ENCODE data around the gene CPNE4. TPM values are rescaled to one million over a fixed set of nuclear protein-coding genes. Genes with fewer than 3 reads are reported as not detected.
"Not testable (repeated sequence)": the region's sequence is repeated elsewhere in the genome, so short reads cannot be mapped to it uniquely, and the experiment has no call there.

Gene CPNE4
- total and polyA plus RNA-seq, 5 donors from 2014 or later = not detected

- no peaks in the 10 kb centered on the region for H3K27me3 ChIP-seq (ENCODE audit: control insufficient read depth, insufficient read depth, low read length)
These were observed 53.5 kb downstream of the CPNE4 start for GRCh38 chr3:131981323-131981722.

GRCh38 chr3:131976448-131976847 is 58.4 kb downstream of the CPNE4 start:
- Histone ChIP-seq H3K4me3 (ENCODE audit: low read depth, low read length) (no peak overlapping the region), H3K27me3 (ENCODE audit: control insufficient read depth, insufficient read depth, low read length) (no peaks in the 10 kb centered on the region), H3K27ac (ENCODE audit: insufficient read depth, low read length, poor library complexity, severe bottlenecking) (no peak overlapping the region), H3K4me1 (ENCODE audit: control insufficient read depth, insufficient read depth, low read length, poor library complexity, severe bottlenecking) (no peaks in the 10 kb centered on the region), H3K36me3 (ENCODE audit: control insufficient read depth, insufficient read depth, low read length) (no peaks in the 10 kb centered on the region), H3K9me3 (ENCODE audit: control insufficient read depth in 2 of 2, low read length in 2 of 2) (no peaks in the 10 kb centered on the region)
- no peaks in the 10 kb centered on the region for H3K27me3 Mint-ChIP-seq
- DNase-seq (no peak), ATAC-seq (ENCODE audit: low read depth in 2 of 2) (no peak)
- H3K4me1 Mint-ChIP-seq = no peaks in the 10 kb centered on the region
- no peaks in the 10 kb centered on the region for H3K36me3 Mint-ChIP-seq
- H3K27ac Mint-ChIP-seq = no peak overlapping the region
- no peak overlapping the region for H3K4me3 Mint-ChIP-seq
- H3K9me3 Mint-ChIP-seq = peaks cover 0 to 7% (median 4%) of the 10 kb centered on the region in 7 donors

More at GRCh38 chr3:131981323-131981722, 53.5 kb downstream of the CPNE4 start:
- Mint-ChIP-seq H3K4me3 (no peak overlapping the region), H3K9me3 (peaks cover 0 to 12% (median 4%) of the 10 kb centered on the region in 7 donors), H3K36me3 (no peaks in the 10 kb centered on the region), H3K27me3 (no peaks in the 10 kb centered on the region), H3K4me1 (no peaks in the 10 kb centered on the region), H3K27ac (no peak overlapping the region)
- Histone ChIP-seq H3K4me3 (ENCODE audit: low read depth, low read length) (no peak overlapping the region), H3K4me1 (ENCODE audit: control insufficient read depth, insufficient read depth, low read length, poor library complexity, severe bottlenecking) (no peaks in the 10 kb centered on the region), H3K36me3 (ENCODE audit: control insufficient read depth, insufficient read depth, low read length) (no peaks in the 10 kb centered on the region), H3K27ac (ENCODE audit: insufficient read depth, low read length, poor library complexity, severe bottlenecking) (no peak overlapping the region), H3K9me3 (ENCODE audit: control insufficient read depth in 2 of 2, low read length in 2 of 2) (no peaks in the 10 kb centered on the region)
- no peak for ATAC-seq (ENCODE audit: low read depth in 2 of 2)
- no peak for DNase-seq

GRCh38 chr3:131975047-131975446 is 59.8 kb downstream of the CPNE4 start:
- no peak for ATAC-seq (ENCODE audit: low read depth in 2 of 2)
- Mint-ChIP-seq H3K36me3 (no peaks in the 10 kb centered on the region), H3K9me3 (peaks cover 0 to 5% (median 2%) of the 10 kb centered on the region in 7 donors), H3K27me3 (no peaks in the 10 kb centered on the region), H3K4me3 (no peak overlapping the region), H3K27ac (no peak overlapping the region), H3K4me1 (no peaks in the 10 kb centered on the region)
- Histone ChIP-seq H3K4me1 (ENCODE audit: control insufficient read depth, insufficient read depth, low read length, poor library complexity, severe bottlenecking) (no peaks in the 10 kb centered on the region), H3K9me3 (ENCODE audit: control insufficient read depth in 2 of 2, low read length in 2 of 2) (no peaks in the 10 kb centered on the region), H3K27ac (ENCODE audit: insufficient read depth, low read length, poor library complexity, severe bottlenecking) (no peak overlapping the region), H3K36me3 (ENCODE audit: control insufficient read depth, insufficient read depth, low read length) (no peaks in the 10 kb centered on the region), H3K27me3 (ENCODE audit: control insufficient read depth, insufficient read depth, low read length) (no peaks in the 10 kb centered on the region), H3K4me3 (ENCODE audit: low read depth, low read length) (no peak overlapping the region)
- DNase-seq = no peak

- no peaks in the 10 kb centered on the region for H3K36me3 Mint-ChIP-seq
- peaks cover 0 to 5% (median 3%) of the 10 kb centered on the region in 7 donors for H3K9me3 Mint-ChIP-seq
- H3K27me3 Mint-ChIP-seq = peaks cover 4% of the 10 kb centered on the region
- no peak overlapping the region for H3K4me3 Mint-ChIP-seq
- H3K27me3 ChIP-seq (ENCODE audit: control insufficient read depth, insufficient read depth, low read length) = no peaks in the 10 kb centered on the region
- no peaks in the 10 kb centered on the region for H3K4me1 Mint-ChIP-seq
- H3K4me3 ChIP-seq (ENCODE audit: low read depth, low read length) = no peak overlapping the region
- H3K4me1 ChIP-seq (ENCODE audit: control insufficient read depth, insufficient read depth, low read length, poor library complexity, severe bottlenecking) = no peaks in the 10 kb centered on the region
- H3K27ac ChIP-seq (ENCODE audit: insufficient read depth, low read length, poor library complexity, severe bottlenecking) = no peak overlapping the region
- no peak for ATAC-seq (ENCODE audit: low read depth in 2 of 2)
- H3K9me3 ChIP-seq (ENCODE audit: control insufficient read depth in 2 of 2, low read length in 2 of 2) = no peaks in the 10 kb centered on the region
- H3K27ac Mint-ChIP-seq = no peak overlapping the region
- DNase-seq = no peak
- no peaks in the 10 kb centered on the region for H3K36me3 ChIP-seq (ENCODE audit: control insufficient read depth, insufficient read depth, low read length)
These were observed 61.1 kb downstream of the CPNE4 start for GRCh38 chr3:131973731-131974130.

- Mint-ChIP-seq H3K4me3 (no peak overlapping the region), H3K4me1 (no peaks in the 10 kb centered on the region), H3K9me3 (peaks cover 0 to 5% (median 0%) of the 10 kb centered on the region in 7 donors), H3K27ac (no peak overlapping the region), H3K27me3 (peaks cover 4% of the 10 kb centered on the region), H3K36me3 (no peaks in the 10 kb centered on the region)
- Histone ChIP-seq H3K27me3 (ENCODE audit: control insufficient read depth, insufficient read depth, low read length) (no peaks in the 10 kb centered on the region), H3K27ac (ENCODE audit: insufficient read depth, low read length, poor library complexity, severe bottlenecking) (no peak overlapping the region), H3K36me3 (ENCODE audit: control insufficient read depth, insufficient read depth, low read length) (no peaks in the 10 kb centered on the region), H3K4me1 (ENCODE audit: control insufficient read depth, insufficient read depth, low read length, poor library complexity, severe bottlenecking) (no peaks in the 10 kb centered on the region), H3K4me3 (ENCODE audit: low read depth, low read length) (no peak overlapping the region), H3K9me3 (ENCODE audit: control insufficient read depth in 2 of 2, low read length in 2 of 2) (no peaks in the 10 kb centered on the region)
- ATAC-seq (ENCODE audit: low read depth in 2 of 2) (no peak), DNase-seq (no peak)
These were observed 62.3 kb downstream of the CPNE4 start for GRCh38 chr3:131972550-131972949.

GRCh38 chr3:131972091-131972490 is 62.7 kb downstream of the CPNE4 start:
- H3K4me3 Mint-ChIP-seq = no peak overlapping the region
- DNase-seq (no peak), ATAC-seq (ENCODE audit: low read depth in 2 of 2) (no peak)
- Histone ChIP-seq H3K36me3 (ENCODE audit: control insufficient read depth, insufficient read depth, low read length) (no peaks in the 10 kb centered on the region), H3K27me3 (ENCODE audit: control insufficient read depth, insufficient read depth, low read length) (no peaks in the 10 kb centered on the region), H3K4me1 (ENCODE audit: control insufficient read depth, insufficient read depth, low read length, poor library complexity, severe bottlenecking) (no peaks in the 10 kb centered on the region), H3K27ac (ENCODE audit: insufficient read depth, low read length, poor library complexity, severe bottlenecking) (no peak overlapping the region), H3K4me3 (ENCODE audit: low read depth, low read length) (no peak overlapping the region), H3K9me3 (ENCODE audit: control insufficient read depth in 2 of 2, low read length in 2 of 2) (no peaks in the 10 kb centered on the region)
- H3K36me3 Mint-ChIP-seq = no peaks in the 10 kb centered on the region
- H3K27ac Mint-ChIP-seq = no peak overlapping the region
- H3K27me3 Mint-ChIP-seq = peaks cover 4% of the 10 kb centered on the region
- H3K4me1 Mint-ChIP-seq = no peaks in the 10 kb centered on the region
- H3K9me3 Mint-ChIP-seq = peaks cover 0 to 5% (median 0%) of the 10 kb centered on the region in 7 donors

- H3K4me3 ChIP-seq (ENCODE audit: low read depth, low read length); H3K36me3 Mint-ChIP-seq; H3K27ac ChIP-seq (ENCODE audit: insufficient read depth, low read length, poor library complexity, severe bottlenecking); H3K36me3 ChIP-seq (ENCODE audit: control insufficient read depth, insufficient read depth, low read length); H3K4me1 ChIP-seq (ENCODE audit: control insufficient read depth, insufficient read depth, low read length, poor library complexity, severe bottlenecking); H3K9me3 ChIP-seq (ENCODE audit: control insufficient read depth in 2 of 2, low read length in 2 of 2); H3K4me3 Mint-ChIP-seq; DNase-seq; H3K27me3 Mint-ChIP-seq; ATAC-seq (ENCODE audit: low read depth in 2 of 2); H3K27ac Mint-ChIP-seq; H3K27me3 ChIP-seq (ENCODE audit: control insufficient read depth, insufficient read depth, low read length); H3K4me1 Mint-ChIP-seq: not testable (repeated sequence)
- peaks cover 0 to 12% (median 5%) of the 10 kb centered on the region in 7 donors for H3K9me3 Mint-ChIP-seq
These were observed 71.4 kb downstream of the CPNE4 start for GRCh38 chr3:131963442-131963841.

GRCh38 chr3:131962982-131963381 is 71.8 kb downstream of the CPNE4 start:
- no peak for DNase-seq
- Mint-ChIP-seq H3K4me3 (no peak overlapping the region), H3K27ac (no peak overlapping the region), H3K9me3 (peaks cover 0 to 12% (median 5%) of the 10 kb centered on the region in 7 donors), H3K27me3 (no peaks in the 10 kb centered on the region), H3K36me3 (no peaks in the 10 kb centered on the region), H3K4me1 (no peaks in the 10 kb centered on the region)
- Histone ChIP-seq H3K36me3 (ENCODE audit: control insufficient read depth, insufficient read depth, low read length) (no peaks in the 10 kb centered on the region), H3K27me3 (ENCODE audit: control insufficient read depth, insufficient read depth, low read length) (no peaks in the 10 kb centered on the region), H3K9me3 (ENCODE audit: control insufficient read depth in 2 of 2, low read length in 2 of 2) (no peaks in the 10 kb centered on the region), H3K4me1 (ENCODE audit: control insufficient read depth, insufficient read depth, low read length, poor library complexity, severe bottlenecking) (no peaks in the 10 kb centered on the region), H3K4me3 (ENCODE audit: low read depth, low read length) (no peak overlapping the region), H3K27ac (ENCODE audit: insufficient read depth, low read length, poor library complexity, severe bottlenecking) (no peak overlapping the region)
- no peak for ATAC-seq (ENCODE audit: low read depth in 2 of 2)

All from CD4-positive, CD25-positive, alpha-beta regulatory T cell (primary cell).